ENCODE data around the gene CDH15. TPM values are rescaled to one million over a fixed set of nuclear protein-coding genes. Genes with fewer than 3 reads are reported as not detected.
"Not testable (repeated sequence)": the region's sequence is repeated elsewhere in the genome, so short reads cannot be mapped to it uniquely, and the experiment has no call there.

CDH15 gene
- total RNA-seq, 1 experiment from 2014 or later = 3.8 TPM

GRCh38 chr16:89165681-89165979 lies 5.9 kb upstream of the CDH15 start:
- H3K4me2 ChIP-seq (ENCODE audit: low read length); H2AFZ ChIP-seq (ENCODE audit: low read depth, low read length, poor library complexity, severe bottlenecking); POLR2A ChIA-PET; RAD21 ChIA-PET (ENCODE audit: low non-redundant PET in 1 of 2, low total read pairs in 2 of 2, uncharacterized antibody in 2 of 2, unreplicated experiment in 2 of 2); BruUV-seq (replicated peaks); H3K4me3 ChIP-seq (replicated peaks in 1 of 2; ENCODE audit: low read depth in 1 of 2, low read length in 2 of 2); ATAC-seq; H3K27me3 ChIP-seq (ENCODE audit: insufficient read depth, low read length); H3K79me2 ChIP-seq (ENCODE audit: insufficient read depth, low read length); H3K9ac ChIP-seq (ENCODE audit: low read length); DNase-seq (ENCODE audit: low read depth, low spot score); H4K20me1 ChIP-seq (ENCODE audit: insufficient read depth); H3K36me3 ChIP-seq (ENCODE audit: control insufficient read depth in 1 of 2, insufficient read depth in 2 of 2, low read length in 2 of 2); CTCF ChIA-PET; H3K27ac ChIP-seq (ENCODE audit: low read depth, low read length); H3K9me3 ChIP-seq (ENCODE audit: control insufficient read depth in 1 of 2, insufficient read depth in 1 of 2, low read depth in 1 of 2, low read length in 2 of 2); H3K9me2 ChIP-seq (ENCODE audit: insufficient read depth): not testable (repeated sequence)
- peaks cover 14 to 26% of the 10 kb centered on the region in 2 experiments for H3K4me1 ChIP-seq (ENCODE audit: control insufficient read depth in 1 of 2, insufficient read depth in 2 of 2, low read length in 2 of 2)
- intact Hi-C loops (cut with micrococcal nuclease) = loop anchor here (5.0 kb wide), 1 partner anchor 113 kb away; no protein-coding TSS in a partner anchor

DNA sequence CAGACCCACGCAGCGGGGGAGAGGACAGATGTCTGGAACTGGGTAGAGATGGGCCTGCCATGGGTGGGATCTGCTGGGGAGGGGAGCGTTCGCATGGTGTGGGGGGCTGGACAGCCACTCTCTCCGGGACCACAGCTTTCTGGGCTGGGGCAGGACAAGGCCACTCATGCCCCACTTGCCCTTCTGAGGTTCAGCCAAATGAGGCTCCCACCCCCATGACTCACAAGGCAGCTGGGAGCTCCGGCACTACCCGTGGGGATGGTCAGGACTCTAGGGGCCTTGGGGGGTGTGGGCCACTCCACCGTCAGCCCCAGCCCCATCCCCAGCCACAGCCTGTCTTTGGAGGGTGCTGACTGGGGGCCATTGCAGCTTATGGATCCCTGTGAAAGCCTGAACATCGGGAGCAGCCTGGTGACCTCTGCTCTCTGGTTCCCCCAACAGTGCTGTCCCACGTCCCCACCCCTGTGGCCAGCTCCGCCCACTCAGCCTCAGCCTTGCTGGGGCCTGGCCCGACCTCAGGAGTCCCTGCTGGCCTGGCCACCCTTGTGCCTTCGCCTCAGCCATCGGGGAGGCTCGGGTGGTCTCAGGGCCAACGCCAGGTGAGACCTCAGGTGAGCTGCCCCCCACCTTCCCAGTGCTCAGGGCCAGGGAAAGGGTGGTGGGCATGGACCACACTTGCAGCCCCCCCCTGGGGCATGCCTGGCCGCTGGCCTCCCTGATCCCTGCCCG lies 4.7 kb upstream of the CDH15 start:
- Histone ChIP-seq H3K27ac (ENCODE audit: low read depth, low read length) (peak overlapping the region; percentile 60; the same call in 1 of the 2 replicates), H2AFZ (ENCODE audit: low read depth, low read length, poor library complexity, severe bottlenecking) (no peak overlapping the region), H3K27me3 (ENCODE audit: insufficient read depth, low read length) (no peaks in the 10 kb centered on the region), H3K79me2 (ENCODE audit: insufficient read depth, low read length) (no peaks in the 10 kb centered on the region), H3K36me3 (ENCODE audit: control insufficient read depth in 1 of 2, insufficient read depth in 2 of 2, low read length in 2 of 2) (no peaks in the 10 kb centered on the region), H3K9ac (ENCODE audit: low read length) (no peak overlapping the region), H4K20me1 (ENCODE audit: insufficient read depth) (no peaks in the 10 kb centered on the region), H3K4me2 (ENCODE audit: low read length) (peak overlapping the region; percentile 61), H3K4me1 (ENCODE audit: control insufficient read depth in 1 of 2, insufficient read depth in 2 of 2, low read length in 2 of 2) (peaks cover 21 to 35% of the 10 kb centered on the region in 2 experiments), H3K9me2 (ENCODE audit: insufficient read depth) (no peaks in the 10 kb centered on the region), H3K9me3 (ENCODE audit: control insufficient read depth in 1 of 2, insufficient read depth in 1 of 2, low read depth in 1 of 2, low read length in 2 of 2) (no peaks in the 10 kb centered on the region), H3K4me3 (replicated peaks in 1 of 2; ENCODE audit: low read depth in 1 of 2, low read length in 2 of 2) (no peak overlapping the region)
- no peak for DNase-seq (ENCODE audit: low read depth, low spot score)
- ChIA-PET CTCF (interaction anchor here (0.6 to 2.1 kb wide), 16 partner anchors 11 to 597 kb away, joined by 3 to 20 read pairs (median 4); partner anchors contain the start of genes APRT, GALNS and TRAPPC2L), POLR2A (interaction anchor here (1.2 kb wide), 1 partner anchor 358 kb away, joined by 3 read pairs; no protein-coding TSS in a partner anchor), RAD21 (ENCODE audit: low non-redundant PET in 1 of 2, low total read pairs in 2 of 2, uncharacterized antibody in 2 of 2, unreplicated experiment in 2 of 2) (interaction anchor here (0.8 to 1.5 kb wide), 6 partner anchors 26 to 355 kb away, joined by 3 to 8 read pairs (median 4); partner anchors contain the start of genes APRT (in 1 of the 2), GALNS (in 1 of the 2) and TRAPPC2L (in 1 of the 2))
- no peak for ATAC-seq
- BruUV-seq (replicated peaks) = no TSS peak
- intact Hi-C loops (cut with micrococcal nuclease) = loop anchor here (1.0 to 5.0 kb wide), 4 partner anchors 115 to 430 kb away; no protein-coding TSS in a partner anchor
- TF ChIP-seq EZH2 (IDR thresholded peaks at IDR 0.05) (no peak), JUND (IDR thresholded peaks at IDR 0.05) (no peak), CBX3 (IDR thresholded peaks at IDR 0.05; ENCODE audit: low read depth) (no peak), POLR2AphosphoS5 (IDR thresholded peaks at IDR 0.05; ENCODE audit: low read depth, low read length) (no peak), POLR2A (IDR thresholded peaks at IDR 0.05; ENCODE audit: borderline replicate concordance, extremely low read depth, insufficient read depth, insufficient read length) (no peak), ZFX (IDR thresholded peaks at IDR 0.05) (no peak), EGR1 (IDR thresholded peaks at IDR 0.05; ENCODE audit: low read depth) (no peak), RAD21 (IDR thresholded peaks at IDR 0.05; ENCODE audit: low read depth) (no peak), CTCF (IDR thresholded peaks at IDR 0.05 in 2 of 3, conservative IDR thresholded peaks at IDR 0.05 in 1 of 3; ENCODE audit: borderline replicate concordance in 1 of 3, insufficient read depth in 1 of 3, low read depth in 2 of 3, low read length in 2 of 3) (no peak), ZBTB33 (IDR thresholded peaks at IDR 0.05; ENCODE audit: extremely low read depth, insufficient replicate concordance, low read length) (no peak)
- TF ChIP-seq, protein P1, sequence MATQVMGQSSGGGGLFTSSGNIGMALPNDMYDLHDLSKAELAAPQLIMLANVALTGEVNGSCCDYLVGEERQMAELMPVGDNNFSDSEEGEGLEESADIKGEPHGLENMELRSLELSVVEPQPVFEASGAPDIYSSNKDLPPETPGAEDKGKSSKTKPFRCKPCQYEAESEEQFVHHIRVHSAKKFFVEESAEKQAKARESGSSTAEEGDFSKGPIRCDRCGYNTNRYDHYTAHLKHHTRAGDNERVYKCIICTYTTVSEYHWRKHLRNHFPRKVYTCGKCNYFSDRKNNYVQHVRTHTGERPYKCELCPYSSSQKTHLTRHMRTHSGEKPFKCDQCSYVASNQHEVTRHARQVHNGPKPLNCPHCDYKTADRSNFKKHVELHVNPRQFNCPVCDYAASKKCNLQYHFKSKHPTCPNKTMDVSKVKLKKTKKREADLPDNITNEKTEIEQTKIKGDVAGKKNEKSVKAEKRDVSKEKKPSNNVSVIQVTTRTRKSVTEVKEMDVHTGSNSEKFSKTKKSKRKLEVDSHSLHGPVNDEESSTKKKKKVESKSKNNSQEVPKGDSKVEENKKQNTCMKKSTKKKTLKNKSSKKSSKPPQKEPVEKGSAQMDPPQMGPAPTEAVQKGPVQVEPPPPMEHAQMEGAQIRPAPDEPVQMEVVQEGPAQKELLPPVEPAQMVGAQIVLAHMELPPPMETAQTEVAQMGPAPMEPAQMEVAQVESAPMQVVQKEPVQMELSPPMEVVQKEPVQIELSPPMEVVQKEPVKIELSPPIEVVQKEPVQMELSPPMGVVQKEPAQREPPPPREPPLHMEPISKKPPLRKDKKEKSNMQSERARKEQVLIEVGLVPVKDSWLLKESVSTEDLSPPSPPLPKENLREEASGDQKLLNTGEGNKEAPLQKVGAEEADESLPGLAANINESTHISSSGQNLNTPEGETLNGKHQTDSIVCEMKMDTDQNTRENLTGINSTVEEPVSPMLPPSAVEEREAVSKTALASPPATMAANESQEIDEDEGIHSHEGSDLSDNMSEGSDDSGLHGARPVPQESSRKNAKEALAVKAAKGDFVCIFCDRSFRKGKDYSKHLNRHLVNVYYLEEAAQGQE (IDR thresholded peaks at IDR 0.05; ENCODE audit: low read depth) = no peak

Data from HCT116 (cell line).